ENCODE data around the gene FAM9C. TPM values are rescaled to one million over a fixed set of nuclear protein-coding genes. Genes with fewer than 3 reads are reported as not detected.

Gene FAM9C
- total RNA-seq, 4 donors from 2014 or later, result not detected

DNA sequence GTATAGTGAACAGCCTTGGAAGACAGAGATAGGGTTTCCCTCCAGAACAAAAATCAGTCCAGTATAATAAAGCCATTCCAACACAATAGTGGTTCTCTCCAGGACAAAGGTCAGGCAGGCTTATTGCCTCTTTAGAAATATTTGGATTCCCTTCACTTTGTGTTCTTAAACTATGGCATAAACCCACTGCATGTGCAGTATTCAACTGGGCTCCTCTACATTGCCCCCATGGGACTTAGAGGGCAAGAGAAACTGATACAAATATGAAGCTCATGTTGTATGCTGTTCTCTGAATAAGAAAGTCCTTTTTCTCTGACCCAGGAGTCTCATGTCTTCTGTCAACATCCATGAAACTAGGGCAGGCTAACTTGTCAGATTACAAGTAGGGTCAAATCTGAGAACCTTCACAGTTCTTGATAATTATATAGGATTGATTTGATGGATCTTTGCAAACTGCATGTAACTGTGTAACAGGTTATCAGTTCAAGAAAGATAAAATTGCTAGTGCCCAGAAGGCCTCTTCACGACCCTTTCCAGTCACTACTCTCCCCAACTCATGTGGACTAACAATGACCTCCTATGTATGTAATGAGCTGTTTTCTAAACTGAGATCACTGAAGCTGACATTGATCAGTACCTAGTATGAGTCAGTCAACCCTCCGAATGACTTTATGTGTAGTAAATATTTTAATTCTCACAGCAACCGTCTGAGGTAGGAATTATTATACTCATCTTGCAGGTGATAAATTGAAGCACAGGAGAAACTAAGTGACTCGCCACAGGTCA lies 31.9 kb upstream of the FAM9C start:
- TF ChIP-seq POLR2A (IDR thresholded peaks at IDR 0.05), result no peak
- TF ChIP-seq CTCF (IDR thresholded peaks at IDR 0.05 in 4 of 5, conservative IDR thresholded peaks at IDR 0.05 in 1 of 5), result no peak
- intact Hi-C loops (cut with DNase I; ENCODE audit: low total_unique reads) (no loop called here), in situ Hi-C loops (cut with MboI; ENCODE audit: low sequenced_read_pairs in 4 of 4) (no loop called here)
- DNase-seq, result no peak
- Histone ChIP-seq H3K9me3 (no peaks in the 10 kb centered on the region), H3K27ac (no peak overlapping the region), H3K4me1 (no peaks in the 10 kb centered on the region), H3K27me3 (peaks cover 0 to 5% (median 0%) of the 10 kb centered on the region in 3 donors), H3K36me3 (no peaks in the 10 kb centered on the region), H3K4me3 (no peak overlapping the region)
- no peak for ATAC-seq

DNA sequence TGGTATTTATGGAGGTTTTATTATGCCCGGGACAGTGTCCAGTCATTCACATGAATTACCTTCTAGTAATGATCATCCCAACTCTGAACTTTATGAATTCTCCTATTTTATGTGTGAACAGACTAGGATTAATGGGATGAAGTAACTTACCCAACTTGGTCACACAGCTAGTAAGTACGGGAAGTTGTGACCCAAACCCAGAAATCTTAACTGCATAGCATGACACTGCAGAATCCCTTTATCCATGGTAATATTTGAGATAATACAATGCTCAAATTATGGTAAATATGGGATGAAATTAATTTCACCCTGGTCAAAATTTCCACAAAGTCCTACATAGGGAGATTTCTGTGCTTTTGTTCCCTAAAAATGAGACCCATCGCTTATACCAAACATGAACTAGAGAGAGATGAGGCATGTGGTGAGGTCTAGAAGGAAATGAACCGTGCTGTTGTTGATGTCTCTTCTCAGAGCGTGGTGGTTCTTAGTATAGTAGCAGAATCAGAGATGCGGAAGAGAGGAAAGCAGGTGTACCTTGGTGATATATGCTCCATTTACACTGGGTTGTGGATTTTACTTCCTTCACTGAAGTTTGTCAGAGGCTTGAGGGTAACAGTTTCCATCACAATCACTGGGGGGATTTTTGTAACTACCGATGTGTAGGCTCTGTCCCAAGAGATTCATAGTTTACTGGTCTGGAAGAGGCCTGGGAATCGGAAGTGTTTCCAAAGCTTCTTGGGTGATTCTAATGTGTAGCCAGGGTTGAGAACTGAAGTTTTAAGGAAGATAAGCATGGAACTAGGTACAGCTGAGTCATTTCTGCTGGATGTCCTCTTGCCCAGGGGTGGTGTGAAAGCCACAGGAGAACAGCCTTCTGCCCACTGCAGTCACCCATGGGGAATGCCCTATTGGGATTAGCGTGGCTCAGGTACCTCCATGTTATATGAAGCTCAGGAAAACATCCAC lies 30.2 kb upstream of the FAM9C start:
- Histone ChIP-seq H3K27ac (no peak overlapping the region), H3K36me3 (no peaks in the 10 kb centered on the region), H3K9me3 (no peaks in the 10 kb centered on the region), H3K27me3 (peaks cover 0 to 5% (median 0%) of the 10 kb centered on the region in 3 donors), H3K4me3 (no peak overlapping the region), H3K4me1 (no peaks in the 10 kb centered on the region)
- intact Hi-C loops (cut with DNase I; ENCODE audit: low total_unique reads) (no loop called here), in situ Hi-C loops (cut with MboI; ENCODE audit: low sequenced_read_pairs in 4 of 4) (loop anchor here in 1 of 4 donors (25.0 kb wide), 1 partner anchor 413 kb away; no protein-coding TSS in a partner anchor)
- DNase-seq, result no peak
- TF ChIP-seq POLR2A (IDR thresholded peaks at IDR 0.05), result no peak
- no peak for TF ChIP-seq CTCF (IDR thresholded peaks at IDR 0.05 in 4 of 5, conservative IDR thresholded peaks at IDR 0.05 in 1 of 5)
- ATAC-seq, result no peak

DNA sequence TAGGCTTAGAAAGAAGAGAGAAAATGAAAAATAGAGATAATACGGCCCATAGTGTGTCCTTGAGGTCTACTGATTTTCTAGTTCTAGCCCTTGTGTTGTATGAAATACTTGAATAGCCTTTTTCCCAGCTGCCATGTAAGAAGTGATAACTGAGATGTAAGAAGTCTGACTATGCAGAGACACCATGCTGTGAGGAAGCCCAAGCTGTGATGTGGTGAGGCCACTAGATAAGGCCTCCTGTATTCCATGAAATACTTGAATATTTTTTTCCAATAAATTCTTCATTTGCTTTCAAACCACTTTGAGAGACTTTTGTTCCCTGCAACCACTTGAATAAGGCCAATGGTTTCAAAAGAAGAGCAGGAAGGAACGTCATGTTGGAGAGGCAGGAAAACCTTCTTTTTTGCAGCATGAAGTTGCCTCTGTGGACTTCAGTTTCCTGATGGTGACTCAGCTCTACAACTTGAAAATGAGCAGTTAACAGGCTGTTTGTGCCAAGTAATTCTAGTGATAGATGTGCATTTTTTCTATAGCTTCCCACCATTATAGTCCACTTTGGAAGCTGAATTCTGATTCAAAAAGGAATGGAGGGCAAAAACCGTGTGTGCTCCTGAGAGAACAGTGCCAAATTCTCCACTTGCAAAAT lies 25.5 kb upstream of the FAM9C start:
- no peak for TF ChIP-seq POLR2A (IDR thresholded peaks at IDR 0.05)
- no peak for TF ChIP-seq CTCF (IDR thresholded peaks at IDR 0.05 in 4 of 5, conservative IDR thresholded peaks at IDR 0.05 in 1 of 5)
- intact Hi-C loops (cut with DNase I; ENCODE audit: low total_unique reads), result no loop called here
- H3K4me3 ChIP-seq, result no peak overlapping the region
- no peak overlapping the region for H3K27ac ChIP-seq
- no peaks in the 10 kb centered on the region for H3K9me3 ChIP-seq
- peaks cover 0 to 5% (median 0%) of the 10 kb centered on the region in 3 donors for H3K27me3 ChIP-seq
- DNase-seq (no peak), ATAC-seq (no peak)
- no peaks in the 10 kb centered on the region for H3K36me3 ChIP-seq
- in situ Hi-C loops (cut with MboI; ENCODE audit: low sequenced_read_pairs in 4 of 4), result loop anchor here in 1 of 4 donors (25.0 kb wide), 1 partner anchor 417 kb away; no protein-coding TSS in a partner anchor
- no peaks in the 10 kb centered on the region for H3K4me1 ChIP-seq

- H3K27me3 ChIP-seq, result peaks cover 0 to 4% (median 0%) of the 10 kb centered on the region in 3 donors
- no peaks in the 10 kb centered on the region for H3K9me3 ChIP-seq
- no peaks in the 10 kb centered on the region for H3K4me1 ChIP-seq
- H3K4me3 ChIP-seq, result no peak overlapping the region
- DNase-seq (no peak), ATAC-seq (no peak)
- intact Hi-C loops (cut with DNase I; ENCODE audit: low total_unique reads) (no loop called here), in situ Hi-C loops (cut with MboI; ENCODE audit: low sequenced_read_pairs in 4 of 4) (loop anchor here in 1 of 4 donors (25.0 kb wide), 1 partner anchor 419 kb away; no protein-coding TSS in a partner anchor)
- H3K36me3 ChIP-seq, result no peaks in the 10 kb centered on the region
- no peak overlapping the region for H3K27ac ChIP-seq
- TF ChIP-seq POLR2A (IDR thresholded peaks at IDR 0.05) (no peak), CTCF (IDR thresholded peaks at IDR 0.05 in 4 of 5, conservative IDR thresholded peaks at IDR 0.05 in 1 of 5) (no peak)
Observed at GRCh38 chrX:13068651-13069050, 24.2 kb upstream of the FAM9C start.
